ENCODE measurements around the gene METTL6. TPM values are rescaled to one million over a fixed set of nuclear protein-coding genes. Genes with fewer than 3 reads are reported as not detected.
"Not testable (repeated sequence)": the region's sequence is repeated elsewhere in the genome, so short reads cannot be mapped to it uniquely, and the experiment has no call there.

METTL6 gene
- total and polyA plus RNA-seq, 3 experiments from 2014 or later = 15.4 to 24.4 (median 23.2) TPM

DNA sequence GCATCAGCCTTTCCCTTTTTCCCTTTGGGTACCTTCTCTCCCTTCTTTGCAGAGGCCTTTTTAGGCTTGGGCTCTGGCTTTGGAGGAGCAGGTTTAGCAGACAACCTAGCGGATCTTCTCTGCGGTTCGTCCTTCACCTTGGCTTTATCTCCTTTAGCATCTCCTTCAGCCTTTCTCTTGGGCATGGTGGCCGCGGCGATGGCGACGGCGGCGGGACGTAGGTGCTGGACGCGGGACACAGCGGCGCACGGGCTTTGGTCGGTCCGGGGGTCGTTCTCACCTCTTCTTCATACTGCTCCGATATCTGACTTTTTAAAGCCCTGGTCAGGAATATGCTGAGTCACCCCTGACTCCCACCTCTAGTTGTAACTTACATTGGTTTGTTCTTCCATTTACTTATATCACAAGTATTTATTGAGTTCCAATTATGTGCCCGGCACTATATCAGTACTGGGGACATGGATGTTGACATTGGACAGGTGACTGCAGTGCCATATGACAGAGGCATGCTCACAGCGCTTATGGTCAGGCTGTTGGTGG lies 51.8 kb downstream of the METTL6 start:
- no peak for DNase-seq
- H3K4me3 Mint-ChIP-seq = no peak overlapping the region
- ChIA-PET POLR2A (interaction anchor here (0.6 kb wide), 1 partner anchor 220 kb away, joined by 6 read pairs; no protein-coding TSS in a partner anchor), CTCF (interaction anchor here (1.3 to 7.1 kb wide), 2 partner anchors 45 to 107 kb away, joined by 3 to 106 read pairs; no protein-coding TSS in a partner anchor)
- Histone ChIP-seq H3K4me3 (ENCODE audit: low read length) (no peak overlapping the region), H3K4me1 (ENCODE audit: insufficient read depth, low read length) (peaks cover 5% of the 10 kb centered on the region), H3K36me3 (ENCODE audit: insufficient read depth, low read length) (no peaks in the 10 kb centered on the region), H3K27me3 (ENCODE audit: insufficient read depth, low read length, poor library complexity, severe bottlenecking) (no peaks in the 10 kb centered on the region), H3K9me3 (ENCODE audit: low read length) (no peaks in the 10 kb centered on the region), H3K27ac (ENCODE audit: low read depth, low read length) (no peak overlapping the region)
- H3K27ac Mint-ChIP-seq = peak overlapping the region in 4 of 8 donors; percentile 33 to 52 (median 48)
- no peaks in the 10 kb centered on the region for H3K9me3 Mint-ChIP-seq
- peaks cover 7 to 9% (median 8%) of the 10 kb centered on the region in 3 donors for H3K4me1 Mint-ChIP-seq
- no peaks in the 10 kb centered on the region for H3K36me3 Mint-ChIP-seq
- H3K27me3 Mint-ChIP-seq = no peaks in the 10 kb centered on the region

DNA sequence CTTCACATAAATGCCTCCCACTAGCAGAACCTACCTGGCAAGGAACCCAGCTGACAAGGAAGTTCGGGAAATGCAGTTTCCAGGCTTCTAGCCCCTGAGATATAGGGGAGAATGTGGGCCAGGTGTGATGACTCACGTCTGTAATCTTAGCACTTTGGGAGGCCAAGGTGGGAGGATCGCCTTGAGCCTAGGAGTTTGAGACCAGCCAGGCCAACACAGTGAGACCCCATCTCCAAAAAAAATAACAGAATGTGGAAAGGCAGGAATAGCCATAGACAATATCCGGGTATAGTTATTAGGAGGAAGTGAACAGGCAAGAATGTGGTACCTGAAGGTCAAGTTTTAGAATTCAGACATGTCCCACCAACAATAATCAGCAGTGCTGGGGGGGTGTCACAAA lies 54.4 kb downstream of the METTL6 start:
- ChIA-PET POLR2A (no interaction called here), CTCF (interaction anchor here (1.6 kb wide), 1 partner anchor 105 kb away, joined by 8 read pairs; no protein-coding TSS in a partner anchor)
- Histone ChIP-seq H3K27ac (ENCODE audit: low read depth, low read length) (no peak overlapping the region), H3K4me1 (ENCODE audit: insufficient read depth, low read length) (peaks cover 5% of the 10 kb centered on the region), H3K27me3 (ENCODE audit: insufficient read depth, low read length, poor library complexity, severe bottlenecking) (no peaks in the 10 kb centered on the region), H3K4me3 (ENCODE audit: low read length) (no peak overlapping the region), H3K36me3 (ENCODE audit: insufficient read depth, low read length) (no peaks in the 10 kb centered on the region), H3K9me3 (ENCODE audit: low read length) (no peaks in the 10 kb centered on the region)
- Mint-ChIP-seq H3K4me1 (peaks cover 5 to 6% (median 5%) of the 10 kb centered on the region in 3 donors), H3K9me3 (no peaks in the 10 kb centered on the region), H3K27me3 (no peaks in the 10 kb centered on the region), H3K4me3 (no peak overlapping the region), H3K27ac (peak overlapping the region in 1 of 8 donors; percentile 28), H3K36me3 (no peaks in the 10 kb centered on the region)
- no peak for DNase-seq

DNA sequence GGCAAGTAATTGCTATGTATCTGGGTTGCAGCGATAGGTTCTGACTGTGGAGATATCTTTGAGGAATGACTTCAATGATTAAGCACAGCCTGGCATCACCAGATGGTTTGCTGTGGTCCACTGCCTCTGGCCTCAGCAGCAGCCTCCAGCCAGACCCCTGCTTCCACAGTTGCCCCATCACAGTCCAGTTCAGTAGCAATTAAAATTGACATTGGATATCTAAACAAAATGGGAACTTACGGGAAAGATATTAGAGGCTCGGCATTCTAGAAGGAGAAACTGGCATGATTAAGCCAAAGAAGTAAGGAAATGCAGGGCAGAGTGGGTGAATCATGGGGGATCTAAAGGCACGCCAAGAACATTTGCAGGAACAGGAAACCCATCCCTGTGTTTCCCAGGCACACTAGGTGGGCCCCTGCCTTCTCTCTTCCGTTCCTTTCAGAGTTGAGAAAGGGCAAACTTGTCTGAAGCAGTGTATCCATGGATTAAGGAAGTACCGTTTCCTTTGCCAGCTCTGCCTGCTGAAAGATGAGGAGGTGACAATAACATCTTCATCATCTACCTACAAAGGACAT lies 58.7 kb downstream of the METTL6 start:
- CTCF ChIA-PET = no interaction called here
- H3K27me3 Mint-ChIP-seq = peaks cover 0 to 1% of the 10 kb centered on the region in 2 donors
- POLR2A ChIA-PET = no interaction called here

DNA sequence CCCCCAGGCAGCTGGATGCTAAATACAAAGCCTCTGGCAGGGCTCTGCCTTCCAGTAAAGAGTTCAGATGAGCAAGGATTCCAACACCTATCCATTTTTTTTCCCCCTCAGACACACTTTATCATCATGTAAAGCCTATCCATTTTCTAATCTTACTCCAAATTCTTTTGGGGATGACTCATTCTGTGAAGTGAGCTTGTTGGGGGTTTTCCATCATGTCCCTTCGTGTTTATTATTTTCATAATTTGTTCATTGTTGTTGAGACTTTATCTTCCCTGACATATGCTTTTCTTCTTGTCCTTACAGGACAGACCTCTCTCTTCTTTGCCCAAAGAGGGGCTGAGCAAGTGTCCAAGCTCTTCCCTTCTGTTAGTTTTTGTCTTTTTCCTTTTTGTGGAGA lies 60.3 kb downstream of the METTL6 start:
- Histone ChIP-seq H3K9me3 (ENCODE audit: low read length) (no peaks in the 10 kb centered on the region), H3K27me3 (ENCODE audit: insufficient read depth, low read length, poor library complexity, severe bottlenecking) (no peaks in the 10 kb centered on the region), H3K27ac (ENCODE audit: low read depth, low read length) (no peak overlapping the region), H3K36me3 (ENCODE audit: insufficient read depth, low read length) (no peaks in the 10 kb centered on the region), H3K4me3 (ENCODE audit: low read length) (no peak overlapping the region), H3K4me1 (ENCODE audit: insufficient read depth, low read length) (peaks cover 12% of the 10 kb centered on the region)
- no peak for DNase-seq
- CTCF ChIA-PET = interaction anchor here (1.9 kb wide), 1 partner anchor 100 kb away, joined by 9 read pairs; no protein-coding TSS in a partner anchor
- Mint-ChIP-seq H3K9me3 (no peaks in the 10 kb centered on the region), H3K4me1 (peaks cover 17 to 23% (median 21%) of the 10 kb centered on the region in 3 donors), H3K27ac (peak overlapping the region in 3 of 8 donors; percentile 58 to 87 (median 75)), H3K4me3 (no peak overlapping the region), H3K27me3 (peaks cover 0 to 1% of the 10 kb centered on the region in 2 donors), H3K36me3 (no peaks in the 10 kb centered on the region)
- POLR2A ChIA-PET = no interaction called here

More for the DNA sequence above, 58.7 kb downstream of the METTL6 start:
- no peak overlapping the region for H3K4me3 ChIP-seq (ENCODE audit: low read length)
- peaks cover 10% of the 10 kb centered on the region for H3K4me1 ChIP-seq (ENCODE audit: insufficient read depth, low read length)
- no peaks in the 10 kb centered on the region for H3K36me3 ChIP-seq (ENCODE audit: insufficient read depth, low read length)
- H3K27ac ChIP-seq (ENCODE audit: low read depth, low read length) = no peak overlapping the region
- Mint-ChIP-seq H3K4me3 (no peak overlapping the region), H3K36me3 (no peaks in the 10 kb centered on the region), H3K9me3 (no peaks in the 10 kb centered on the region), H3K27ac (no peak overlapping the region), H3K4me1 (peaks cover 9 to 14% (median 13%) of the 10 kb centered on the region in 3 donors)
- no peaks in the 10 kb centered on the region for H3K9me3 ChIP-seq (ENCODE audit: low read length)
- no peaks in the 10 kb centered on the region for H3K27me3 ChIP-seq (ENCODE audit: insufficient read depth, low read length, poor library complexity, severe bottlenecking)
- no peak for DNase-seq

DNA sequence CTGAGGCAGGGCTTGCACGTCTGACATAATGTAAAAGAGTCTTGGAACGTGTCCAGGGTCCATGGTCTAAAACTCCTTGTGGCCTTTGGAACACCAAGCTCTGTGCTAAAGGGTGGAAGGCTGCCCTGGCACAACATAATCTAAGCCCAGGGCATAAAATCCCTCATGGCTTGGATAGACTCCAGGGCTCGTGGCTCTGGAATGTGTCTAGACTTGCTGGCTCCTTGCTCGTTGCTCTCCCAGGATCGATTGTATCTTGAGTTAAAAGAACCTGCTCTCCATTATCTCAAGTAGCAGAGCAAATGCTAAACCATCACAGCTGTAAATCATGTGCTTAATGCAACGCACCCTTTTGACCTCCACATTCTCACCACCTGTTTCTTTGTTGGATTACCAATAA lies 63.3 kb downstream of the METTL6 start:
- H3K9me3 ChIP-seq (ENCODE audit: low read length); H3K27me3 Mint-ChIP-seq; H3K36me3 Mint-ChIP-seq; H3K36me3 ChIP-seq (ENCODE audit: insufficient read depth, low read length); DNase-seq; H3K9me3 Mint-ChIP-seq; H3K4me3 ChIP-seq (ENCODE audit: low read length); H3K27ac Mint-ChIP-seq; H3K27ac ChIP-seq (ENCODE audit: low read depth, low read length); H3K27me3 ChIP-seq (ENCODE audit: insufficient read depth, low read length, poor library complexity, severe bottlenecking); POLR2A ChIA-PET; H3K4me3 Mint-ChIP-seq: not testable (repeated sequence)
- peaks cover 29% of the 10 kb centered on the region for H3K4me1 ChIP-seq (ENCODE audit: insufficient read depth, low read length)
- H3K4me1 Mint-ChIP-seq = peaks cover 33 to 41% (median 41%) of the 10 kb centered on the region in 3 donors
- CTCF ChIA-PET = interaction anchor here (1.1 to 2.0 kb wide), 4 partner anchors 11 to 96 kb away, joined by 3 to 6 read pairs (median 4); no protein-coding TSS in a partner anchor

DNA sequence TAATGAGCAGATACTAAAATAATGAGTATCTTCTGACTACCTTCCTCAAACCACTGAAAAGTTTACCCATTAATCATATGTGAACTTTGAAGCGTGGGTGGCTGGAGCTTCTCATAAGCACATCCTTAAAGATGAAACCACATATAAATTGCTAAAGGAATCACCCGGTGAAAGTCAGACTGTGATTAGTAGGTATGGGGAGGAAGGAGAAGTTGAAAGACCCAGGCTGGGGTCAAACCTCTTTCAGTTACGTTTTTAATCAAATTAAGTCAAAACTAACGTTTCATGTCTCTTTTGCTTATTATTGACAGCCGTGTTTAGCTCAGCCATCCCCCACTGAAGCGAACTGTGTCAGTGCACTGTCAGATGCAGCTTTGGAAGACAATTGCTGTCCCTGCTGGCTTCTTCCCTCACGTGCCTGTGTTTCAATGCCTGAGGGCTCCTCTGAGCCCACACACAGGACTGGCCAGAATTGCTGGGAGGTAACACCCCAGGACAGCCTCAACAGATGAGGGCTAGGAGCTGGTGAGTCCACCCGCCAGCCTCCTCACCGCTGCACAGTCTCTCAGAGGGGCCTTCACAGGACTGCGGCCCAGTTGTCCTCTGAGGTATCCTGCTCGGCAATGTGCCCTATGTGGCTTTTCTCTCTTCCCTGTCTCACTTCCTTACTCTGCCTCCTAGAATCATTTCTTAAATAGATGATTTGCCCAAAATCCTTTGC lies 65.7 kb downstream of the METTL6 start:
- Mint-ChIP-seq H3K4me1 (peaks cover 30 to 38% (median 38%) of the 10 kb centered on the region in 3 donors), H3K4me3 (peak overlapping the region in 5 of 7 donors; percentile 35 to 71 (median 45)), H3K9me3 (no peaks in the 10 kb centered on the region), H3K36me3 (peaks cover 0 to under 1% (median 0%) of the 10 kb centered on the region in 3 donors), H3K27me3 (peaks cover 0 to 1% of the 10 kb centered on the region in 2 donors), H3K27ac (peak overlapping the region in 7 of 8 donors; percentile 16 to 90 (median 64))
- peaks cover 27% of the 10 kb centered on the region for H3K4me1 ChIP-seq (ENCODE audit: insufficient read depth, low read length)
- no peak overlapping the region for H3K27ac ChIP-seq (ENCODE audit: low read depth, low read length)
- H3K4me3 ChIP-seq (ENCODE audit: low read length) = no peak overlapping the region
- DNase-seq = no peak
- H3K27me3 ChIP-seq (ENCODE audit: insufficient read depth, low read length, poor library complexity, severe bottlenecking) = no peaks in the 10 kb centered on the region
- ChIA-PET CTCF (interaction anchor here (0.9 to 1.5 kb wide), 4 partner anchors 8 to 95 kb away, joined by 3 to 4 read pairs (median 3); partner anchors contain the start of gene SH3BP5), POLR2A (no interaction called here)
- H3K9me3 ChIP-seq (ENCODE audit: low read length) = no peaks in the 10 kb centered on the region
- no peaks in the 10 kb centered on the region for H3K36me3 ChIP-seq (ENCODE audit: insufficient read depth, low read length)

DNA sequence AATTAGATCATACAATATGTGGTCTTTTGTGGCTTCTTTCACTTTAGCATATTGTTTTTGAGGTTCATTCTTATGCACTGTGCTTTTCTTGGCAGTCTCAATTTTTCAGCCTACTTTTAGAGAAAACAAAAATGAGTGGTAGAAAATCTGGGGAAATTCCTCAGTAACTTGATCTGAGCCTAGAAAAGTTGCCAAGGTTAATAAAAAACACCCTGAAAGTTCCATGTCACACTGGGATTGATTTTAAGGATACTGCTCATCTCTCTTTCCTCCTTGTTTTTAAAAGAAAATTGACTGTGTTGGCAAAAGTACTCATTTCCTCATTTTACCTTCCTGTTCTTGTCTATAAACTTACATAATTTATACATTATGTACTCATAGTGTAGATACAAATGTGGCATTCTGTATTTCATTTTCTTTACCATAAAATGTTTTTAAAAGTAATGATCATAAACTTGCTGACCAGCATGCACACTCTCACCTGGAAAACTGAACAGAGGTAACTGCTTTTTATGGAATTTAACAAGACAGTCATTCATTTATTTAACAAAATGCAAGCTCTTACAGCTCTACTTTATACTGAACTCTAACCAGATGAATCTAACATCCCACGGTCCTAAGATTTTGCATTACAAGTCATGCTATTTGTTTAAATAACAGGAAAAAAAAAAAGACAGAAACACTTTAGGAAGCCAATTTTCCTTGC lies 66.4 kb downstream of the METTL6 start:
- Mint-ChIP-seq H3K36me3 (peaks cover 0 to 4% (median 0%) of the 10 kb centered on the region in 3 donors), H3K4me3 (peak overlapping the region in 4 of 7 donors; percentile 3 to 70 (median 38)), H3K27ac (peak overlapping the region in 3 of 8 donors; percentile 16 to 73 (median 50)), H3K9me3 (no peaks in the 10 kb centered on the region), H3K4me1 (peaks cover 37 to 45% (median 45%) of the 10 kb centered on the region in 3 donors), H3K27me3 (peaks cover 0 to 1% of the 10 kb centered on the region in 2 donors)
- ChIA-PET POLR2A (no interaction called here), CTCF (interaction anchor here (0.9 to 1.5 kb wide), 3 partner anchors 9 to 95 kb away, joined by 3 to 4 read pairs (median 3); partner anchors contain the start of gene SH3BP5)
- no peaks in the 10 kb centered on the region for H3K27me3 ChIP-seq (ENCODE audit: insufficient read depth, low read length, poor library complexity, severe bottlenecking)
- H3K4me3 ChIP-seq (ENCODE audit: low read length) = no peak overlapping the region
- no peaks in the 10 kb centered on the region for H3K36me3 ChIP-seq (ENCODE audit: insufficient read depth, low read length)
- no peaks in the 10 kb centered on the region for H3K9me3 ChIP-seq (ENCODE audit: low read length)
- H3K4me1 ChIP-seq (ENCODE audit: insufficient read depth, low read length) = peaks cover 34% of the 10 kb centered on the region
- DNase-seq = no peak
- H3K27ac ChIP-seq (ENCODE audit: low read depth, low read length) = no peak overlapping the region

Data from CD8-positive, alpha-beta memory T cell (primary cell).